CD14-positive monocyte (primary cell): ENCODE measurements around the gene KATNIP. TPM values are rescaled to one million over a fixed set of nuclear protein-coding genes. Genes with fewer than 3 reads are reported as not detected.

Source experiments
- DNase-seq, 3 donors: peaks; one replicate each; pipeline ENCODE4 v3.0.0-alpha.2; 2011 to 2022
- H2AFZ ChIP-seq: 2 replicates; pipeline ENCODE4 v1.6.0; 2012; ENCODE audit warnings: mild to moderate bottlenecking, low read depth, low read length, inconsistent platforms; ENCODE audit not compliant: insufficient read depth, poor library complexity, severe bottlenecking
- H3K27ac ChIP-seq, 2 donors: 1 replicate in 1 of 2; 2 replicates in 1 of 2; pipeline ENCODE4 v1.5.1; 2012 to 2013; ENCODE audit warnings: low read length in 2 of 2, control low read depth in 1 of 2, inconsistent platforms in 1 of 2, low read depth in 1 of 2, mild to moderate bottlenecking in 1 of 2
- H3K27me3 ChIP-seq, 2 donors: one replicate each; pipeline versions ENCODE4 v1.6.0 to v1.6.1; 2011 to 2013; ENCODE audit warnings: low read length in 2 of 2; ENCODE audit not compliant: control insufficient read depth in 2 of 2, insufficient read depth in 2 of 2
- H3K36me3 ChIP-seq, 2 donors: replicated peaks in 1 of 2; 1 replicate in 1 of 2; 2 replicates in 1 of 2; pipeline versions ENCODE4 v1.5.1 to v1.6.1; 2012 to 2013; ENCODE audit warnings: low read length in 2 of 2, control low read depth in 1 of 2, inconsistent platforms in 1 of 2, mild to moderate bottlenecking in 1 of 2; ENCODE audit not compliant: insufficient read depth in 2 of 2, control insufficient read depth in 1 of 2
- H3K4me1 ChIP-seq, 2 donors: 1 replicate in 1 of 2; 2 replicates in 1 of 2; pipeline versions ENCODE4 v1.5.1 to v1.6.1; 2012 to 2013; ENCODE audit warnings: low read length in 2 of 2, control low read depth in 1 of 2, inconsistent platforms in 1 of 2, mild to moderate bottlenecking in 1 of 2, moderate library complexity in 1 of 2; ENCODE audit not compliant: insufficient read depth in 2 of 2, control insufficient read depth in 1 of 2
- H3K4me2 ChIP-seq: replicated peaks from 2 replicates; pipeline ENCODE3; 2012; ENCODE audit warnings: low read length, moderate library complexity, mild to moderate bottlenecking; ENCODE audit not compliant: poor library complexity, severe bottlenecking; ENCODE audit errors: extremely low read depth
- H3K4me3 ChIP-seq, 3 experiments: fragments of 200-600 bp in 1 of 3; sonication (generic) in 1 of 3; replicated peaks in 1 of 3; 1 replicate in 2 of 3; 2 replicates in 1 of 3; pipeline ENCODE4 v1.5.1; 2011 to 2013; ENCODE audit warnings: low read length in 3 of 3, mild to moderate bottlenecking in 3 of 3, control low read depth in 2 of 3, low read depth in 2 of 3, inconsistent platforms in 1 of 3, moderate library complexity in 1 of 3
- H3K79me2 ChIP-seq: 2 replicates; pipeline ENCODE4 v1.6.0; 2012; ENCODE audit warnings: mild to moderate bottlenecking, control low read depth, inconsistent platforms, low read length, moderate library complexity; ENCODE audit not compliant: insufficient read depth
- H3K9ac ChIP-seq: 2 replicates; pipeline ENCODE4 v1.6.0; 2017; ENCODE audit warnings: low read length, mild to moderate bottlenecking; ENCODE audit not compliant: insufficient read depth, poor library complexity, severe bottlenecking
- H3K9me3 ChIP-seq, 2 donors: replicated peaks in 1 of 2; 1 replicate in 1 of 2; 2 replicates in 1 of 2; pipeline versions ENCODE4 v1.5.1 to v1.6.1; 2012 to 2013; ENCODE audit warnings: low read length in 2 of 2, control low read depth in 1 of 2; ENCODE audit not compliant: control insufficient read depth in 1 of 2, insufficient read depth in 1 of 2
- H4K20me1 ChIP-seq: 2 replicates; pipeline ENCODE4 v1.6.0; 2012; ENCODE audit warnings: mild to moderate bottlenecking, low read length, control low read depth, moderate library complexity; ENCODE audit not compliant: insufficient read depth
- H3K27ac Mint-ChIP-seq, 7 donors: one replicate each; pipeline ENCODE4 v1.8.0; 2020; ENCODE audit warnings: mild to moderate bottlenecking in 7 of 7, mixed read lengths in 7 of 7, moderate library complexity in 6 of 7, inconsistent platforms in 2 of 7
- H3K27me3 Mint-ChIP-seq, 3 donors: one replicate each; pipeline ENCODE4 v1.8.0; 2021 to 2022; ENCODE audit warnings: low read depth in 3 of 3, mild to moderate bottlenecking in 3 of 3, mixed read lengths in 3 of 3, moderate library complexity in 3 of 3, inconsistent platforms in 1 of 3
- H3K36me3 Mint-ChIP-seq, 2 donors: one replicate each; pipeline ENCODE4 v1.8.0; 2020; ENCODE audit warnings: mixed read lengths in 2 of 2, inconsistent platforms in 1 of 2, mild to moderate bottlenecking in 1 of 2
- H3K4me1 Mint-ChIP-seq: one replicate; pipeline ENCODE4 v1.8.0; 2020; ENCODE audit warnings: mild to moderate bottlenecking, mixed read lengths
- H3K4me3 Mint-ChIP-seq, 2 donors: one replicate each; pipeline ENCODE4 v1.8.0; 2020; ENCODE audit warnings: mild to moderate bottlenecking in 2 of 2, mixed read lengths in 2 of 2, moderate library complexity in 1 of 2
- H3K9me3 Mint-ChIP-seq, 7 donors: one replicate each; pipeline ENCODE4 v1.8.0; 2020 to 2022; ENCODE audit warnings: mixed read lengths in 7 of 7, mild to moderate bottlenecking in 6 of 7, moderate library complexity in 6 of 7, inconsistent platforms in 2 of 7
- WGBS: methylation state at CpG from one replicate; pipeline ENCODE4 v1.1.5; 2013; ENCODE audit warnings: missing lambda C conversion rate; ENCODE audit not compliant: insufficient coverage; 5-methylcytosine and 5-hydroxymethylcytosine counted together
- intact Hi-C, 2 donors: fragments of 100-400 bp; cut with micrococcal nuclease; formaldehyde crosslinking; loops; one replicate each; pipeline versions ENCODE4 v1.15.0 to v1.15.1; 2023
- polyA plus RNA-seq, 3 donors: library from polyadenylated mRNA; depleted of rRNA in 1 of 3; unstranded in 2 of 3; stranded (reverse) in 1 of 3; fragments of 300-500 nt in 2 of 3; fragments of >200 nt in 1 of 3; fragmentation: Illumina TruSeq in 2 of 3; gene quantifications; 1 replicate in 2 of 3; 2 replicates in 1 of 3; pipeline ENCODE4 v1.2.3, GENCODE V29; 2012 to 2021
- TF ChIP-seq, protein P1 (sequence below): fragments of 200-600 bp; IDR thresholded peaks from one replicate; pipeline ENCODE4 v1.8.0; 2022; ENCODE audit warnings: antibody characterized with exemption, mild to moderate bottlenecking

Gene KATNIP
- polyA plus RNA-seq, 3 donors: 2.4 to 28.0 (median 5.0) TPM

DNA sequence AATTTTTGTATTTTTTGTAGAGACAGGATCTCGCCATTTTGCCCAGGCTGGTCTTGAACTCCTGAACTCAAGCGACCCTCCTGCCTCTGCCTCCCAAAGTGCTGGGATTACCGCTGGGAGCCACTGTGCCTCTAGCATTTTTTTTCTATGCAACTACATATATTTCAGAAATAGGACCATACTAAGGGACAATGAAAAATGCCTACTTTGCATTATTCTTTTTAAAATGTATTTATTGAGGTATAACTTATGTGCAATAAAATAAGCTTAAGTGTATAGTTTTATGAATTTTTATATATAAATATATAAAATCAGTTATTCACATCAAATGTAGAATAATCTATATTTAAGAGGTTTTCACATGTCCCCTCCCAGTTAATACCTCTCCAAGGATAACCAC, 38.1 kb downstream of the KATNIP start:
- no peak overlapping the region for H3K9ac ChIP-seq
- no peaks in the 10 kb centered on the region for H3K9me3 Mint-ChIP-seq
- H3K79me2 ChIP-seq: no peaks in the 10 kb centered on the region
- H3K27me3 ChIP-seq: no peaks in the 10 kb centered on the region
- H3K4me3 Mint-ChIP-seq: no peak overlapping the region
- H4K20me1 ChIP-seq: no peaks in the 10 kb centered on the region
- TF ChIP-seq, protein P1, sequence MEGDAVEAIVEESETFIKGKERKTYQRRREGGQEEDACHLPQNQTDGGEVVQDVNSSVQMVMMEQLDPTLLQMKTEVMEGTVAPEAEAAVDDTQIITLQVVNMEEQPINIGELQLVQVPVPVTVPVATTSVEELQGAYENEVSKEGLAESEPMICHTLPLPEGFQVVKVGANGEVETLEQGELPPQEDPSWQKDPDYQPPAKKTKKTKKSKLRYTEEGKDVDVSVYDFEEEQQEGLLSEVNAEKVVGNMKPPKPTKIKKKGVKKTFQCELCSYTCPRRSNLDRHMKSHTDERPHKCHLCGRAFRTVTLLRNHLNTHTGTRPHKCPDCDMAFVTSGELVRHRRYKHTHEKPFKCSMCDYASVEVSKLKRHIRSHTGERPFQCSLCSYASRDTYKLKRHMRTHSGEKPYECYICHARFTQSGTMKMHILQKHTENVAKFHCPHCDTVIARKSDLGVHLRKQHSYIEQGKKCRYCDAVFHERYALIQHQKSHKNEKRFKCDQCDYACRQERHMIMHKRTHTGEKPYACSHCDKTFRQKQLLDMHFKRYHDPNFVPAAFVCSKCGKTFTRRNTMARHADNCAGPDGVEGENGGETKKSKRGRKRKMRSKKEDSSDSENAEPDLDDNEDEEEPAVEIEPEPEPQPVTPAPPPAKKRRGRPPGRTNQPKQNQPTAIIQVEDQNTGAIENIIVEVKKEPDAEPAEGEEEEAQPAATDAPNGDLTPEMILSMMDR: no peak
- H3K27ac Mint-ChIP-seq: peak overlapping the region in 1 of 7 donors; percentile 60
- 100% methylated on average over 2 of the region's 3 CpGs for WGBS
- no peak overlapping the region for H3K4me2 ChIP-seq
- H3K4me3 ChIP-seq: no peak overlapping the region
- no peak for DNase-seq
- H3K4me1 Mint-ChIP-seq: peaks cover 12% of the 10 kb centered on the region
- H2AFZ ChIP-seq: no peak overlapping the region
- H3K36me3 ChIP-seq: no peaks in the 10 kb centered on the region
- intact Hi-C loops: no loop called here
- peaks cover 0 to 2% (median 1%) of the 10 kb centered on the region in 3 donors for H3K27me3 Mint-ChIP-seq
- peaks cover 10% of the 10 kb centered on the region in 2 donors for H3K4me1 ChIP-seq
- H3K36me3 Mint-ChIP-seq: peaks cover 16 to 45% of the 10 kb centered on the region in 2 donors
- H3K27ac ChIP-seq: no peak overlapping the region
- no peaks in the 10 kb centered on the region for H3K9me3 ChIP-seq

DNA sequence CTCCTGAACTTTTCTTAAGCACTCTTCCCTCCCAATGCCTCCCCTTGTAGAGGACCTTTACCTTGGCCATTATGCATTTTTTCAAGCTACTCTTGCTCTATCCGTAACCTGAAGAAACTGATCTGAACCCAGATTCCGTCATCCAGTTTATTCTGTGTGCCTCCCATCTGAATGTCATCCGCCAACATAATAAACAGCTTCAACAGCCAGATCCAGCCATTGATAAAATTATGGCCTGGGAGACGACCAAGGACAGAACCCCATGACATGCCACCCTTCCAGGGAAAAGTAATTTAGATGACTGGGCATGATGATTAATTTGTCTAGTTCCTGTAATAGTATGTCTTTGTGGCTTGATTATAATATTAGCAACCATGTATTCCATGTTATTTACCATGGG, 41.9 kb downstream of the KATNIP start:
- Mint-ChIP-seq H3K27ac (peak overlapping the region in 1 of 7 donors; percentile 19), H3K9me3 (no peaks in the 10 kb centered on the region), H3K4me3 (no peak overlapping the region), H3K4me1 (peaks cover 6% of the 10 kb centered on the region), H3K27me3 (peaks cover 0 to 2% (median 1%) of the 10 kb centered on the region in 3 donors), H3K36me3 (peaks cover 9 to 27% of the 10 kb centered on the region in 2 donors)
- peaks cover 4 to 5% of the 10 kb centered on the region in 2 donors for H3K4me1 ChIP-seq
- no peaks in the 10 kb centered on the region for H3K79me2 ChIP-seq
- H2AFZ ChIP-seq: no peak overlapping the region
- H3K4me3 ChIP-seq: no peak overlapping the region
- H4K20me1 ChIP-seq: no peaks in the 10 kb centered on the region
- H3K4me2 ChIP-seq: no peak overlapping the region
- no peak overlapping the region for H3K9ac ChIP-seq
- no peaks in the 10 kb centered on the region for H3K27me3 ChIP-seq
- WGBS: 93% methylated on average over 2 of the region's 4 CpGs
- peaks cover 0 to 3% of the 10 kb centered on the region in 2 donors for H3K36me3 ChIP-seq
- no peaks in the 10 kb centered on the region for H3K9me3 ChIP-seq
- TF ChIP-seq, protein P1: no peak
- no peak for DNase-seq
- H3K27ac ChIP-seq: no peak overlapping the region
- intact Hi-C loops: no loop called here
